SK-N-SH (cell line): ENCODE data around the gene RCOR1. TPM values are rescaled to one million over a fixed set of nuclear protein-coding genes. Genes with fewer than 3 reads are reported as not detected.

Source experiments
- CTCF ChIA-PET: fragments of 300-600, 350-600 bp; formaldehyde crosslinking; extraction: SDS; loops from one replicate; lab custom pipeline; 2021; lab: Yijun Ruan, JAX
- POLR2A ChIA-PET: fragments of 350-600 bp; sonication (Branson Sonifier 250); formaldehyde crosslinking; extraction: SDS; loops from one replicate; lab custom pipeline; 2020; ENCODE audit warnings: antibody characterized with exemption, inconsistent platforms; lab: Yijun Ruan, JAX
- DNase-seq: peaks from one replicate; pipeline ENCODE4 v3.0.0; 2012
- H2AFZ ChIP-seq: fragments of 200-600 bp; sonication (generic); 2 replicates; pipeline ENCODE4 v1.8.1; 2016; ENCODE audit warnings: antibody characterized with exemption, mild to moderate bottlenecking, low read depth
- H3F3A ChIP-seq: fragments of 200-600 bp; sonication (generic); replicated peaks from 2 replicates; pipeline ENCODE3; 2016; ENCODE audit warnings: antibody characterized with exemption, mild to moderate bottlenecking; ENCODE audit not compliant: insufficient read depth
- H3K27ac ChIP-seq, 2 experiments: fragments of 200-500 bp in 1 of 2; fragments of 200-600 bp in 1 of 2; sonication (Bioruptor generic) in 1 of 2; sonication (generic), shearing (Covaris generic) in 1 of 2; 2 replicates each; pipeline versions ENCODE4 v1.5.1 to v1.6.1; 2014 to 2016; ENCODE audit warnings: low read depth in 2 of 2, inconsistent platforms in 1 of 2, low read length in 1 of 2, mild to moderate bottlenecking in 1 of 2, mixed read lengths in 1 of 2
- H3K27me3 ChIP-seq: fragments of 200-600 bp; sonication (generic), shearing (Covaris generic); 2 replicates; pipeline ENCODE4 v1.6.1; 2016; ENCODE audit warnings: mixed run types; ENCODE audit not compliant: insufficient read depth
- H3K36me3 ChIP-seq, 2 experiments: fragments of 200-500 bp in 1 of 2; fragments of 200-600 bp in 1 of 2; sonication (Bioruptor generic) in 1 of 2; sonication (generic) in 1 of 2; replicated peaks in 1 of 2; 2 replicates each; pipeline versions ENCODE3 to v1.5.1; 2014 to 2016; ENCODE audit warnings: low read length in 1 of 2, mild to moderate bottlenecking in 1 of 2; ENCODE audit not compliant: insufficient read depth in 2 of 2, control insufficient read depth in 1 of 2
- H3K4me1 ChIP-seq, 2 experiments: fragments of 200-500 bp in 1 of 2; fragments of 200-600 bp in 1 of 2; sonication (Bioruptor generic) in 1 of 2; sonication (generic), shearing (Covaris generic) in 1 of 2; 2 replicates each; pipeline versions ENCODE4 v1.5.1 to v1.6.1; 2014 to 2016; ENCODE audit warnings: low read depth in 1 of 2, low read length in 1 of 2, mixed run types in 1 of 2; ENCODE audit not compliant: insufficient read depth in 2 of 2, control insufficient read depth in 1 of 2
- H3K4me2 ChIP-seq: fragments of 200-600 bp; sonication (generic), shearing (Covaris generic); 2 replicates; pipeline ENCODE4 v1.6.1; 2017; ENCODE audit warnings: mixed run types
- H3K4me3 ChIP-seq, 2 experiments: fragments of 200-500 bp in 1 of 2; fragments of 200-600 bp in 1 of 2; sonication (Bioruptor generic) in 1 of 2; sonication (generic), shearing (Covaris generic) in 1 of 2; 2 replicates each; pipeline versions ENCODE4 v1.5.1 to v1.8.1; 2014 to 2016; ENCODE audit warnings: low read depth in 2 of 2, inconsistent platforms in 1 of 2, low read length in 1 of 2, mild to moderate bottlenecking in 1 of 2, mixed read lengths in 1 of 2, moderate library complexity in 1 of 2
- H3K79me2 ChIP-seq: fragments of 200-600 bp; sonication (generic); 2 replicates; pipeline ENCODE4 v1.8.1; 2017; ENCODE audit warnings: mild to moderate bottlenecking; ENCODE audit not compliant: insufficient read depth
- H3K9ac ChIP-seq: fragments of 200-600 bp; sonication (generic); 2 replicates; pipeline ENCODE4 v1.6.1; 2017; ENCODE audit warnings: mixed run types
- H3K9me2 ChIP-seq: fragments of 200-600 bp; sonication (generic); 2 replicates; pipeline ENCODE4 v1.6.1; 2017; ENCODE audit warnings: mixed run types
- H3K9me3 ChIP-seq: fragments of 200-600 bp; sonication (generic); 2 replicates; pipeline ENCODE4 v1.6.1; 2017; ENCODE audit warnings: mixed run types, mild to moderate bottlenecking, moderate library complexity
- H4K20me1 ChIP-seq: fragments of 200-600 bp; sonication (generic); 2 replicates; pipeline ENCODE4 v1.6.1; 2017; ENCODE audit warnings: mild to moderate bottlenecking, mixed run types; ENCODE audit not compliant: insufficient read depth
- CHD2 ChIP-seq: fragments of 150-350 bp; IDR thresholded peaks from 2 replicates; pipeline ENCODE4 v1.6.1; 2018; ENCODE audit warnings: low read length; ENCODE audit not compliant: partially characterized antibody
- ELF1 ChIP-seq: IDR thresholded peaks from 2 replicates; pipeline ENCODE4 v1.4.0; 2012
- FOXJ3 ChIP-seq: sonication (generic); formaldehyde crosslinking; IDR thresholded peaks from 2 replicates; pipeline ENCODE4 v1.5.1; 2020; ENCODE audit warnings: mild to moderate bottlenecking, missing genetic modification reagents
- FOXM1 ChIP-seq: IDR thresholded peaks from 2 replicates; pipeline ENCODE4 v1.4.0; 2012; ENCODE audit warnings: low read depth, mild to moderate bottlenecking
- GABPA ChIP-seq: IDR thresholded peaks from 2 replicates; pipeline ENCODE4 v1.4.0; 2012; ENCODE audit warnings: low read depth, mild to moderate bottlenecking
- GATA2 ChIP-seq: sonication (generic); formaldehyde crosslinking; IDR thresholded peaks from 2 replicates; pipeline ENCODE4 v1.5.0; 2020; ENCODE audit warnings: mild to moderate bottlenecking, missing genetic modification reagents
- MAX ChIP-seq: IDR thresholded peaks from 2 replicates; pipeline ENCODE4 v1.4.0; 2012; ENCODE audit warnings: low read depth
- MEF2A ChIP-seq: IDR thresholded peaks from 2 replicates; pipeline ENCODE4 v1.4.0; 2012; ENCODE audit warnings: low read depth, borderline replicate concordance
- MXI1 ChIP-seq: IDR thresholded peaks from 2 replicates; pipeline ENCODE4 v1.6.1; 2012; ENCODE audit warnings: mild to moderate bottlenecking, low read depth, low read length, improper control_type of control experiment
- NFIC ChIP-seq: IDR thresholded peaks from 2 replicates; pipeline ENCODE4 v1.4.0; 2012; ENCODE audit warnings: borderline replicate concordance
- NRF1 ChIP-seq: IDR thresholded peaks from 2 replicates; pipeline ENCODE4 v1.6.1; 2012; ENCODE audit warnings: low read depth, mild to moderate bottlenecking, low read length
- POLR2AphosphoS5 ChIP-seq: IDR thresholded peaks from 2 replicates; pipeline ENCODE4 v1.6.1; 2012; ENCODE audit warnings: low read depth, low read length
- RAD21 ChIP-seq: IDR thresholded peaks from 2 replicates; pipeline ENCODE4 v1.6.1; 2012; ENCODE audit warnings: mild to moderate bottlenecking, low read length
- SIN3A ChIP-seq: IDR thresholded peaks from 2 replicates; pipeline ENCODE4 v1.6.1; 2012; ENCODE audit warnings: low read depth, mild to moderate bottlenecking, low read length, moderate library complexity, borderline replicate concordance
- SMC3 ChIP-seq: IDR thresholded peaks from 2 replicates; pipeline ENCODE4 v1.6.1; 2012; ENCODE audit warnings: low read depth, low read length, improper control_type of control experiment
- TAF1 ChIP-seq: IDR thresholded peaks from 2 replicates; pipeline ENCODE4 v1.6.1; 2012; ENCODE audit warnings: low read depth, mild to moderate bottlenecking, low read length, moderate library complexity, borderline replicate concordance
- TCF12 ChIP-seq: IDR thresholded peaks from 2 replicates; pipeline ENCODE4 v1.4.0; 2012
- WGBS: methylation state at CpG from one replicate; pipeline ENCODE4 v1.1.6; 2017; ENCODE audit warnings: low lambda C conversion rate; 5-methylcytosine and 5-hydroxymethylcytosine counted together
- polyA plus RNA-seq, 3 experiments: library from polyadenylated mRNA; depleted of rRNA; stranded (reverse); fragments of >200 nt; gene quantifications; 2 replicates each; pipeline ENCODE4 v1.2.3, GENCODE V29; 2012
- TF ChIP-seq, protein P1 (sequence below): fragments of 150-350 bp; IDR thresholded peaks from 2 replicates; pipeline ENCODE4 v1.6.1; 2016; ENCODE audit warnings: mild to moderate bottlenecking, low read depth, low read length
- TF ChIP-seq, protein P2 (sequence below): fragments of 150-350 bp; IDR thresholded peaks from 2 replicates; pipeline ENCODE4 v1.6.1; 2017; ENCODE audit warnings: antibody characterized with exemption, low read length, low read depth, borderline replicate concordance

Gene RCOR1
- polyA plus RNA-seq, 1 of the 3 experiments (the other 2 are of a cell fraction): 8.5 TPM

DNA sequence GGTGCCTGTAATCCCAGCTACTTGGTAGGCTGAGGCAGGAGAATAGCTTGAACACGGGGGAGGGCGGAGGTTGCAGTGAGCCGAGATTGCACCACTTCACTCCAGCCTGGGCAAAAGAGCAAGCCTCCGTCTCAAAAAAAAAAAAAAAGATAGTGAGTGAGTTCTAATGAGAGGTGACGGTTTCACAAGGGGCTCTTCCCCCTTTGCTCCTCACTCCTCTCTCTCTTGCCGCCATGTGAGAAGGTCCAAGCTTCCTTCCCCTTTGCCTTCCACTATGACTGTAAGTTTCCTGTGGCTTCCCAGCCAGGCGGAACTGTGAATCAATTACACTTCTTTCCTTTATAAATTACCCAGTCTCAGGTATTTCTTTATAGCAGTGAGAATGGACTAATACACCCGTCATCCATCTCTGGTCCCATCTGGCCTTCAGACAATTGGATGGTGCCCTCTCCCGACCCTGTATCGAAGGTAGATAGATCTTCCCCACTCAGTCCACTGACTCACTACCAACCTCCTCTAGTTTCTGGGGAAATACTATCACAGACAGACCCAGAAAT lies 27.0 kb upstream of the RCOR1 start:
- H3F3A ChIP-seq: no peaks in the 10 kb centered on the region
- H3K27me3 ChIP-seq: no peaks in the 10 kb centered on the region
- H3K79me2 ChIP-seq: no peaks in the 10 kb centered on the region
- H4K20me1 ChIP-seq: no peaks in the 10 kb centered on the region
- WGBS: 89% methylated on average over 10 of the region's 10 CpGs
- POLR2A ChIA-PET: interaction anchor here (1.5 kb wide), 1 partner anchor 26 kb away, joined by 4 read pairs; no protein-coding TSS in a partner anchor
- no peak overlapping the region for H3K4me3 ChIP-seq
- no peaks in the 10 kb centered on the region for H3K9me3 ChIP-seq
- H3K4me2 ChIP-seq: no peak overlapping the region
- no peak overlapping the region for H2AFZ ChIP-seq
- H3K36me3 ChIP-seq: no peaks in the 10 kb centered on the region
- H3K27ac ChIP-seq: no peak overlapping the region
- CTCF ChIA-PET: no interaction called here
- TF ChIP-seq TCF12 (no peak), CHD2 (no peak), MEF2A (no peak), MXI1 (no peak), MAX (no peak), NFIC (no peak), SIN3A (no peak), ELF1 (no peak), FOXJ3 (CRISPR knock-in tag) (no peak), RAD21 (no peak), GATA2 (no peak), GABPA (no peak), SMC3 (no peak), FOXM1 (no peak), NRF1 (no peak), TAF1 (no peak)
- TF ChIP-seq, protein P1, sequence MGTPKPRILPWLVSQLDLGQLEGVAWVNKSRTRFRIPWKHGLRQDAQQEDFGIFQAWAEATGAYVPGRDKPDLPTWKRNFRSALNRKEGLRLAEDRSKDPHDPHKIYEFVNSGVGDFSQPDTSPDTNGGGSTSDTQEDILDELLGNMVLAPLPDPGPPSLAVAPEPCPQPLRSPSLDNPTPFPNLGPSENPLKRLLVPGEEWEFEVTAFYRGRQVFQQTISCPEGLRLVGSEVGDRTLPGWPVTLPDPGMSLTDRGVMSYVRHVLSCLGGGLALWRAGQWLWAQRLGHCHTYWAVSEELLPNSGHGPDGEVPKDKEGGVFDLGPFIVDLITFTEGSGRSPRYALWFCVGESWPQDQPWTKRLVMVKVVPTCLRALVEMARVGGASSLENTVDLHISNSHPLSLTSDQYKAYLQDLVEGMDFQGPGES: no peak
- TF ChIP-seq, protein P2, sequence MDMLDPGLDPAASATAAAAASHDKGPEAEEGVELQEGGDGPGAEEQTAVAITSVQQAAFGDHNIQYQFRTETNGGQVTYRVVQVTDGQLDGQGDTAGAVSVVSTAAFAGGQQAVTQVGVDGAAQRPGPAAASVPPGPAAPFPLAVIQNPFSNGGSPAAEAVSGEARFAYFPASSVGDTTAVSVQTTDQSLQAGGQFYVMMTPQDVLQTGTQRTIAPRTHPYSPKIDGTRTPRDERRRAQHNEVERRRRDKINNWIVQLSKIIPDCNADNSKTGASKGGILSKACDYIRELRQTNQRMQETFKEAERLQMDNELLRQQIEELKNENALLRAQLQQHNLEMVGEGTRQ: no peak
- H3K4me1 ChIP-seq: no peaks in the 10 kb centered on the region
- H3K9ac ChIP-seq: no peak overlapping the region
- DNase-seq: no peak
- no peaks in the 10 kb centered on the region for H3K9me2 ChIP-seq

DNA sequence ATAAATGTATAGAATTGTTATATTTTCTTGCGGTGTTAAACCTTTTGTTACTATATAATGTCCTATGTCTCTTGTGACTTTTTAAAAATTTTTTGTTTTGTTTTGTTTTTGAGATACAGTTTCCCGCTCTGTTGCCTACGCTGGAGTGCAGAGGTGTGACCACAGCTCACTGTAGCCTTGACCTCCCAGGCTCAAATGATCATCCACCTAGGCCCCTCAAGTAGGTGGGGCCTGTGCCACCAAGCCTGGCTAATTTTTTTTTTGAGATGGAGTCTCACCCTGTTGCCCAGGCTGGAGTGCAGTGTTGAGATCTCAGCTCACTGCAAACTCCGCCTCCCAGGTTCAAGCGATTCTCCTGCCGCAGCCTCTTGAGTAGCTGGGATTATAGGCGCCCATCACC lies 26.5 kb upstream of the RCOR1 start:
- Histone ChIP-seq H3F3A (no peaks in the 10 kb centered on the region), H3K9me2 (no peaks in the 10 kb centered on the region), H3K9me3 (no peaks in the 10 kb centered on the region), H3K4me1 (no peaks in the 10 kb centered on the region; a peak in 1 of 4 replicates), H3K9ac (no peak overlapping the region), H3K36me3 (no peaks in the 10 kb centered on the region), H3K27ac (no peak overlapping the region), H3K4me2 (no peak overlapping the region), H2AFZ (no peak overlapping the region), H3K27me3 (no peaks in the 10 kb centered on the region), H4K20me1 (no peaks in the 10 kb centered on the region), H3K4me3 (no peak overlapping the region), H3K79me2 (no peaks in the 10 kb centered on the region)
- 98% methylated on average over 7 of the region's 7 CpGs for WGBS
- no peak for TF ChIP-seq POLR2AphosphoS5
- TF ChIP-seq FOXM1: no peak
- no peak for TF ChIP-seq TAF1
- CTCF ChIA-PET: no interaction called here
- POLR2A ChIA-PET: interaction anchor here (1.5 kb wide), 1 partner anchor 25 kb away, joined by 4 read pairs; no protein-coding TSS in a partner anchor
- DNase-seq: no peak
